Skeletal muscle satellite cell (primary cell): ENCODE data around the gene ZBED3.
A peak's percentile ranks its signal among the peaks of the same experiment; 100 is the strongest.
"Not testable (repeated sequence)": the region's sequence is repeated elsewhere in the genome, so short reads cannot be mapped to it uniquely, and the experiment has no call there.

Source experiments
- H3K27me3 ChIP-seq: 2 replicates; pipeline ENCODE4 v1.7.0; 2013; ENCODE audit warnings: low read length; ENCODE audit not compliant: control insufficient read depth, insufficient read depth
- H3K36me3 ChIP-seq: 2 replicates; pipeline ENCODE4 v1.7.0; 2013; ENCODE audit warnings: mild to moderate bottlenecking, control low read depth, low read length; ENCODE audit not compliant: insufficient read depth
- H3K4me1 ChIP-seq: 2 replicates; pipeline ENCODE4 v1.7.0; 2013; ENCODE audit warnings: low read length; ENCODE audit not compliant: control insufficient read depth, insufficient read depth
- H3K4me2 ChIP-seq: 2 replicates; pipeline ENCODE4 v1.7.0; 2013; ENCODE audit warnings: mild to moderate bottlenecking, low read length
- H3K4me3 ChIP-seq: 2 replicates; pipeline ENCODE4 v1.7.0; 2013; ENCODE audit warnings: low read length
- H3K9ac ChIP-seq: 2 replicates; pipeline ENCODE4 v1.7.0; 2013; ENCODE audit warnings: mild to moderate bottlenecking, low read depth, low read length, moderate library complexity
- H3K9me3 ChIP-seq: replicated peaks from 2 replicates; pipeline ENCODE4 v1.7.0; 2013; ENCODE audit warnings: mild to moderate bottlenecking, control low read depth, low read length

Gene ZBED3

GRCh38 chr5:77103457-77103856 is 16.4 kb upstream of the ZBED3 start:
- Histone ChIP-seq H3K27me3 (no peaks in the 10 kb centered on the region), H3K4me2 (no peak overlapping the region), H3K9me3 (no peaks in the 10 kb centered on the region), H3K9ac (no peak overlapping the region), H3K36me3 (no peaks in the 10 kb centered on the region), H3K4me3 (no peak overlapping the region), H3K4me1 (peaks cover 7% of the 10 kb centered on the region)

GRCh38 chr5:77102549-77102948 is 15.5 kb upstream of the ZBED3 start:
- Histone ChIP-seq H3K27me3 (no peaks in the 10 kb centered on the region), H3K9me3 (no peaks in the 10 kb centered on the region)

DNA sequence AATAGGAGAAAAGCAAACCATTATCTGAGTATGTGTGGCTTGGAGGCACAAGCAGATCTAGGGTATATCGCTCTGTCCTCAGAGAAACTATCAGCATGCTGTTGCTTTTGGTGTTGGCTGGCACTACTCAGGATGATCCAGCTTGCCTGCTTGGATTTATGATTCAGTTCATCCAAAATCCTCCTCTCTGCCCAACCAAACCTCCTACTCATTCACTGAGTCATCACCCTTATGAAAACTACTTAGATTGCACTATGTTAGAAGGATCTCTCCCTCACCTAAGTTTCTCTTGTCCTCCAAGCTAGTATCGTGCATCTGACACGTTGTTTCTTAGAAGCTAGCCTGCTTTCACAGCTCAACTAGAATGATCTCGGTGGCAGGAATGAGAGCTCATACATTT is 14.2 kb upstream of the ZBED3 start:
- no peaks in the 10 kb centered on the region for H3K36me3 ChIP-seq
- H3K27me3 ChIP-seq, result no peaks in the 10 kb centered on the region
- H3K4me1 ChIP-seq, result peaks cover 7% of the 10 kb centered on the region
- H3K9me3 ChIP-seq, result no peaks in the 10 kb centered on the region
- peak overlapping the region; percentile 5 for H3K4me2 ChIP-seq
- H3K4me3 ChIP-seq, result no peak overlapping the region
- no peak overlapping the region for H3K9ac ChIP-seq

More at GRCh38 chr5:77102549-77102948, 15.5 kb upstream of the ZBED3 start:
- no peak overlapping the region for H3K9ac ChIP-seq
- peaks cover 7% of the 10 kb centered on the region for H3K4me1 ChIP-seq
- no peaks in the 10 kb centered on the region for H3K36me3 ChIP-seq
- no peak overlapping the region for H3K4me3 ChIP-seq
- H3K4me2 ChIP-seq, result no peak overlapping the region

GRCh38 chr5:77095189-77095588 is 8.1 kb upstream of the ZBED3 start:
- H3K36me3 ChIP-seq, result no peaks in the 10 kb centered on the region
- H3K4me1 ChIP-seq, result no peaks in the 10 kb centered on the region
- no peaks in the 10 kb centered on the region for H3K9me3 ChIP-seq
- no peak overlapping the region for H3K4me2 ChIP-seq
- H3K9ac ChIP-seq, result no peak overlapping the region
- no peak overlapping the region for H3K4me3 ChIP-seq
- no peaks in the 10 kb centered on the region for H3K27me3 ChIP-seq

DNA sequence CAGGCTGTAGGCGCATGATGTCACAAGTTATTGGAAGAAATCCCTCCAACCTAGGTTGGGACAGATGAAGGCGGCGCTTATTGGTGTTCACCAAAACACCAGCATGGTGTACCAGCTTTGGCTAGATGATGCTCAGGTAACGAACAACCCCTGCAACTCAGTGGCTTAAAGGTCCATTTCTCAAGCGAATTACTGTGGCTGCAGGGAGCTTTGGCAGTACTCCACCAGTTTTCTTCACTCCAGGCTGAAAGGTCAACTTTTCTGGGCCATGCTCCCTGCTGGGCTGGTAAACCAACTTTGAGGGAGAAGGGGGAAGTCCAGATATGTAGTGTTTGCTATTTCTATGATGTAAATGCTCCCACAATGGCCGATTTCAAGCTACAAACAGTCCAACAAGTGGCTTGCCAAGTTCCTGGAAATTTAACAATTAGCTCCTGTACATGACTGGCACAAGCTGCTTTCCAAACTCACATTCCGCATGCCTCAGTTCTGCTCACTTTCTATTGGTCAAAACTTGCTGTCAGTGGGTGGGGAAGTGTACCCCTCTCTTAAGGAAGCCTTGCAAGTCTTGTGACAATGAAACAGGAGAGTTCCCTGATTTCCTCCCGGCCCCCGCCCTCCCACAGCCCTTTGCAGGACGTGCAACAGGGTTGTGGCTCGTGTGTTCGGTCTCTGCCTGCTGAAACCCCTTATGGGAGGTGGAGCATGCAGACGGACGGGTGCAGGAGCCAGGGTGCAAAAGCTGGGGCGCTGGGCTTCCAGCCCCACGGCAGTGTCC is 588 bp upstream of the ZBED3 start:
- Histone ChIP-seq H3K36me3 (no peaks in the 10 kb centered on the region), H3K4me2 (peak overlapping the region; percentile 90), H3K27me3 (no peaks in the 10 kb centered on the region), H3K4me3 (peak overlapping the region; percentile 72), H3K4me1 (peaks cover 10% of the 10 kb centered on the region), H3K9ac (peak overlapping the region; percentile 83), H3K9me3 (no peaks in the 10 kb centered on the region)

DNA sequence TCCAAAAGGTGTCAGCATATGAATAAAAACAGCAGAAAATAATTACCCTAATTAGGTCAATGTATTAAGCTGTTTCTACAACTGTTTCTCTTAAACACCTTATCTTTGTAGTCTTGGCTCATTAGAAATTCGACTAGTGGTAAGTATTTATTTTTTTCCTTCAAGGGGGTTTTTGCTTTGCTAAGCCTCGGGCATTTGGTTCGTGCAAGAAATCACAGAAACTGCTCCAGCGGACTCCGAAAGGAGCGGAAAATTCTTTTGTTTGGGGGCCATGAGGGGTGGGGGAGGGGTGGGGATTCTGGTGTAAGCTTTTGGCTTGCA is 757 bp downstream of the ZBED3 start:
- no peaks in the 10 kb centered on the region for H3K36me3 ChIP-seq
- H3K27me3 ChIP-seq, result no peaks in the 10 kb centered on the region
- no peaks in the 10 kb centered on the region for H3K9me3 ChIP-seq
- H3K4me2 ChIP-seq, result peak overlapping the region; percentile 90
- peaks cover 10% of the 10 kb centered on the region for H3K4me1 ChIP-seq
- peak overlapping the region; percentile 72 for H3K4me3 ChIP-seq
- H3K9ac ChIP-seq, result peak overlapping the region; percentile 83

- H3K4me3 ChIP-seq, result no peak overlapping the region
Measured at GRCh38 chr5:77083088-77083487, 4.0 kb downstream of the ZBED3 start.

GRCh38 chr5:77082280-77082679 is 4.8 kb downstream of the ZBED3 start:
- H3K9ac ChIP-seq, result no peak overlapping the region
- H3K4me2 ChIP-seq, result no peak overlapping the region
- no peak overlapping the region for H3K4me3 ChIP-seq
- H3K4me1 ChIP-seq, result peaks cover 6% of the 10 kb centered on the region
- H3K27me3 ChIP-seq, result no peaks in the 10 kb centered on the region
- no peaks in the 10 kb centered on the region for H3K9me3 ChIP-seq
- H3K36me3 ChIP-seq, result no peaks in the 10 kb centered on the region

More at GRCh38 chr5:77083088-77083487, 4.0 kb downstream of the ZBED3 start:
- H3K36me3 ChIP-seq, result no peaks in the 10 kb centered on the region
- H3K9ac ChIP-seq, result no peak overlapping the region
- no peak overlapping the region for H3K4me2 ChIP-seq
- H3K27me3 ChIP-seq, result no peaks in the 10 kb centered on the region
- H3K4me1 ChIP-seq, result peaks cover 9% of the 10 kb centered on the region
- no peaks in the 10 kb centered on the region for H3K9me3 ChIP-seq

DNA sequence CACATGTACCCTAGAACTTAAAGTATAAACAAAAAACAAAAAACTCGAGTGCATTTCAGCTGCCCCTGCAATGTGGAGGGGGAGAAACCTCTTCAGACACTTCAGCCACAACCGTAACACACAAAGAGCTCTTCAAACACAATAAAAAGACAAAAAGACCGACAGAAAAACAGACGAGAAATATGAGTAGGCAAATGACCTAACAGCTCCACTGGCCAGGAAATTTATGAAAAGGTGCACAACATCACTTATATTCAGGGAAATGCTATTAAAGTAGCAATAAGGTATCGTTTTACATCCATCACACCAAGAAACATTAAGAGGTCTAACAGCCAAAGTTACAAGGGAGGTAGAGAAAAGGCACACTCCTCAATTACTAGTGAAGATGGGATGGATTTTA is 6.2 kb downstream of the ZBED3 start:
- Histone ChIP-seq H3K4me1 (peaks cover 9% of the 10 kb centered on the region), H3K4me2 (no peak overlapping the region), H3K27me3 (no peaks in the 10 kb centered on the region), H3K9me3 (no peaks in the 10 kb centered on the region), H3K36me3 (no peaks in the 10 kb centered on the region), H3K9ac (no peak overlapping the region), H3K4me3 (no peak overlapping the region)

DNA sequence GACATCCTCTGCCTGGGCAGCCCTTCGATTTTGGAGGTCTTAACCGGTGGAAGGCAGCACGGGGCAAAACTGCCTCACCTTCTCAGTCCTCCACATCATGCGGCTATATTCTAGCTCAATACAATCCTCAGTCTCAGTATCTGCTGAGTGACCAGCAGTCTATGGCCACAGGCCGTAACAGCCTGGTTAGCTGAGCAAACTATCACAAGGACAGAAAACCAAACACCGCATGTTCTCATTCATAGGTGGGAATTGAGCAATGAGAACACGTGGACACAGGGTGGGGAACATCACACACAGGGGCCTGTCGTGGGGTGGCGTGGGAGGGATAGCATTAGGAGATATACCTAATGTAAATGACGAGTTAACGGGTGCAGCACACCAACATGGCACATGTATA is 6.6 kb downstream of the ZBED3 start:
- not testable (repeated sequence) for H3K9ac ChIP-seq, H3K27me3 ChIP-seq, H3K9me3 ChIP-seq, H3K4me2 ChIP-seq, H3K4me1 ChIP-seq, H3K36me3 ChIP-seq, H3K4me3 ChIP-seq

- no peaks in the 10 kb centered on the region for H3K27me3 ChIP-seq
- peak overlapping the region; percentile 72 for H3K4me3 ChIP-seq
- H3K36me3 ChIP-seq, result no peaks in the 10 kb centered on the region
- peak overlapping the region; percentile 92 for H3K4me2 ChIP-seq
- peaks cover 9% of the 10 kb centered on the region for H3K4me1 ChIP-seq
- no peaks in the 10 kb centered on the region for H3K9me3 ChIP-seq
- H3K9ac ChIP-seq, result peak overlapping the region; percentile 74
Measured at GRCh38 chr5:77077829-77078176, 9.3 kb downstream of the ZBED3 start.
